ENCODE data around the gene CES2. TPM values are rescaled to one million over a fixed set of nuclear protein-coding genes. Genes with fewer than 3 reads are reported as not detected.

CES2 gene
- total RNA-seq, 1 experiment from 2014 or later: 35.4 TPM

DNA sequence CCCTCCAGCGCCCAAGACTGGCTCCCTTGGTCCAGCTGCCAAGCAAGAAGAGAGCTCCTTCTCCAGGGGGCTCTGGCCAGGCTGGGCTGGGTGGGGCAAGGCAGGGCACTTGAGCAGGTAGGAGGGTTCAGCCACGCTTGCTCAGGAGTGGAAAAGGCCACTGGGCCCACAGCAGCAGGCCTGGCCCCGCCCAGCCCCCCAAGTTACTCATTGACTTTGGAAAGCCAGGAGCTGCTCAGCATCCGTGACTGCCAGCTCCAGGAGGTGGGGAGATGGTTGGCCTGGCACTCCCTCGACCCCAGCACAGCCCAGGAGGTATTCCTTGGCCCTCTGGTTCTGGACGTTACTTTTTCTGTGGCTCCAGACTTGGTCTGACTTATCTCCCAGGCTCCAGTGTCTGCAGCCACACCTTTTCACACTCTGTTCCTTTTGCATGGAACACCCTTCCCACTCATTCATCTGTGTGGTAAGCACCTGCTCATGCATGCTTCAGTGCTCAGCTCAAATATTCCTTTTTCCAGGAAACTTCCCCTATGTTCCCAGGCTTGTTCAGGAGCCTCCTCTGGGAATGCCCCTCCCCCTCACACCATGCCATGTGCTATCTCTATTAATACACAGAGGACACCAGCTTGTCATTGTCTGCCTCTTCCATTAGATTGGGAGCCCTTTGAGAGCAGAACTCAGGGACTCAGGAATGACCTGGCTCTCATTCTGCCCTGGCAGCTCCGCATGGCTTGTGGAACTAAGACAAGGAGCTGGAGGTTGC lies 16.3 kb upstream of the CES2 start, which contains the start of gene CDH16:
Gene CDH16, minus strand, starts transcription at position 83 of the 766 bp plus-strand sequence. CDS start 820 bp downstream, outside the sequence.
- ATAC-seq (no peak), DNase-seq (ENCODE audit: low read depth, low spot score) (no peak)
- no peaks in the 10 kb centered on the region for H3K36me3 ChIP-seq (ENCODE audit: control insufficient read depth in 1 of 2, insufficient read depth in 2 of 2, low read length in 2 of 2)
- no peaks in the 10 kb centered on the region for H3K4me1 ChIP-seq (ENCODE audit: control insufficient read depth in 1 of 2, insufficient read depth in 2 of 2, low read length in 2 of 2)
- POLR2A ChIA-PET: interaction anchor here (1.2 kb wide), 1 partner anchor 9 kb away, joined by 3 read pairs; no protein-coding TSS in a partner anchor
- no peak within 1 kb of the TSS for H2AFZ ChIP-seq (ENCODE audit: low read depth, low read length, poor library complexity, severe bottlenecking)
- TF ChIP-seq EGR1 (IDR thresholded peaks at IDR 0.05; ENCODE audit: low read depth): no peak
- TF ChIP-seq, protein P1, sequence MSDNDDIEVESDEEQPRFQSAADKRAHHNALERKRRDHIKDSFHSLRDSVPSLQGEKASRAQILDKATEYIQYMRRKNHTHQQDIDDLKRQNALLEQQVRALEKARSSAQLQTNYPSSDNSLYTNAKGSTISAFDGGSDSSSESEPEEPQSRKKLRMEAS (IDR thresholded peaks at IDR 0.05): no peak
- TF ChIP-seq, protein P2, sequence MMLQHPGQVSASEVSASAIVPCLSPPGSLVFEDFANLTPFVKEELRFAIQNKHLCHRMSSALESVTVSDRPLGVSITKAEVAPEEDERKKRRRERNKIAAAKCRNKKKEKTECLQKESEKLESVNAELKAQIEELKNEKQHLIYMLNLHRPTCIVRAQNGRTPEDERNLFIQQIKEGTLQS (IDR thresholded peaks at IDR 0.05): no peak
- no peak for TF ChIP-seq EZH2 (IDR thresholded peaks at IDR 0.05)
- no peak for TF ChIP-seq POLR2A (IDR thresholded peaks at IDR 0.05; ENCODE audit: borderline replicate concordance, extremely low read depth, insufficient read depth, insufficient read length)
- TF ChIP-seq, protein P3, sequence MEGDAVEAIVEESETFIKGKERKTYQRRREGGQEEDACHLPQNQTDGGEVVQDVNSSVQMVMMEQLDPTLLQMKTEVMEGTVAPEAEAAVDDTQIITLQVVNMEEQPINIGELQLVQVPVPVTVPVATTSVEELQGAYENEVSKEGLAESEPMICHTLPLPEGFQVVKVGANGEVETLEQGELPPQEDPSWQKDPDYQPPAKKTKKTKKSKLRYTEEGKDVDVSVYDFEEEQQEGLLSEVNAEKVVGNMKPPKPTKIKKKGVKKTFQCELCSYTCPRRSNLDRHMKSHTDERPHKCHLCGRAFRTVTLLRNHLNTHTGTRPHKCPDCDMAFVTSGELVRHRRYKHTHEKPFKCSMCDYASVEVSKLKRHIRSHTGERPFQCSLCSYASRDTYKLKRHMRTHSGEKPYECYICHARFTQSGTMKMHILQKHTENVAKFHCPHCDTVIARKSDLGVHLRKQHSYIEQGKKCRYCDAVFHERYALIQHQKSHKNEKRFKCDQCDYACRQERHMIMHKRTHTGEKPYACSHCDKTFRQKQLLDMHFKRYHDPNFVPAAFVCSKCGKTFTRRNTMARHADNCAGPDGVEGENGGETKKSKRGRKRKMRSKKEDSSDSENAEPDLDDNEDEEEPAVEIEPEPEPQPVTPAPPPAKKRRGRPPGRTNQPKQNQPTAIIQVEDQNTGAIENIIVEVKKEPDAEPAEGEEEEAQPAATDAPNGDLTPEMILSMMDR (IDR thresholded peaks at IDR 0.05 in 2 of 3, conservative IDR thresholded peaks at IDR 0.05 in 1 of 3; ENCODE audit: borderline replicate concordance in 1 of 3, insufficient read depth in 1 of 3, low read depth in 2 of 3, low read length in 2 of 3): no peak
- TF ChIP-seq ZNF274 (IDR thresholded peaks at IDR 0.05; ENCODE audit: low read depth, low read length): no peak
- TF ChIP-seq EZH2phosphoT487 (IDR thresholded peaks at IDR 0.05; ENCODE audit: borderline replicate concordance): no peak
- no peak for TF ChIP-seq ELF1 (IDR thresholded peaks at IDR 0.05; ENCODE audit: borderline replicate concordance, low read depth)
- no peak for TF ChIP-seq TCF7L2 (IDR thresholded peaks at IDR 0.05; ENCODE audit: borderline replicate concordance, extremely low read depth, insufficient read depth, insufficient read length)
- TF ChIP-seq YY1 (IDR thresholded peaks at IDR 0.05; ENCODE audit: extremely low read depth, insufficient replicate concordance, low read depth, low read length): no peak
- TF ChIP-seq SIN3A (IDR thresholded peaks at IDR 0.05; ENCODE audit: low read depth): no peak
- TF ChIP-seq FOSL1 (IDR thresholded peaks at IDR 0.05; ENCODE audit: low read depth): no peak
- TF ChIP-seq ZFX (IDR thresholded peaks at IDR 0.05): no peak
- no peak for TF ChIP-seq CBX3 (IDR thresholded peaks at IDR 0.05; ENCODE audit: low read depth)
- H3K27ac ChIP-seq (ENCODE audit: low read depth, low read length): no peak within 1 kb of the TSS
- H3K9me3 ChIP-seq (ENCODE audit: control insufficient read depth in 1 of 2, insufficient read depth in 1 of 2, low read depth in 1 of 2, low read length in 2 of 2): no peaks in the 10 kb centered on the region
- no peaks in the 10 kb centered on the region for H4K20me1 ChIP-seq (ENCODE audit: insufficient read depth)
- H3K79me2 ChIP-seq (ENCODE audit: insufficient read depth, low read length): no peaks in the 10 kb centered on the region
- BruUV-seq (replicated peaks): no TSS peak
- no peaks in the 10 kb centered on the region for H3K9me2 ChIP-seq (ENCODE audit: insufficient read depth)
- no peak within 1 kb of the TSS for H3K4me3 ChIP-seq (replicated peaks in 1 of 2; ENCODE audit: low read depth in 1 of 2, low read length in 2 of 2)
- H3K9ac ChIP-seq (ENCODE audit: low read length): no peak within 1 kb of the TSS
- CTCF ChIA-PET: interaction anchor here (1.1 to 1.4 kb wide), 3 partner anchors 9 to 46 kb away, joined by 3 to 5 read pairs (median 4); no protein-coding TSS in a partner anchor
- no peaks in the 10 kb centered on the region for H3K27me3 ChIP-seq (ENCODE audit: insufficient read depth, low read length)
- RAD21 ChIA-PET (ENCODE audit: low non-redundant PET in 1 of 2, low total read pairs in 2 of 2, uncharacterized antibody in 2 of 2, unreplicated experiment in 2 of 2): no interaction called here
- H3K4me2 ChIP-seq (ENCODE audit: low read length): no peak within 1 kb of the TSS
- intact Hi-C loops (cut with micrococcal nuclease): no loop called here

All from HCT116 (cell line).